Naive thymus-derived CD4-positive, alpha-beta T cell (primary cell): ENCODE data around the gene NRCAM. TPM values are rescaled to one million over a fixed set of nuclear protein-coding genes. Genes with fewer than 3 reads are reported as not detected.

Experiments
- ATAC-seq: fragments of 150-1000 bp; cut with Tn5 transposase; 2 replicates; pipeline ENCODE4 v1.10.0; 2021; ENCODE audit warnings: mild to moderate bottlenecking, moderate library complexity
- CTCF ChIA-PET: fragments of 350-600 bp; sonication (Branson Sonifier 250); formaldehyde crosslinking; loops from one replicate; lab custom pipeline; 2021; ENCODE audit warnings: antibody characterized with exemption; lab: Charles Lee
- POLR2A ChIA-PET: fragments of 350-600 bp; sonication (Branson Sonifier 250); formaldehyde crosslinking; loops from one replicate; lab custom pipeline; 2021; ENCODE audit warnings: antibody characterized with exemption, inconsistent platforms; lab: Charles Lee
- DNase-seq, 9 donors: peaks; one replicate each; pipeline versions ENCODE4 v3.0.0 to v3.0.0-alpha.2; 2020 to 2022; ENCODE audit warnings: mixed read lengths in 1 of 9
- H3K27ac ChIP-seq: one replicate; pipeline ENCODE4 v1.7.0; 2013; ENCODE audit warnings: mild to moderate bottlenecking, low read depth, low read length, moderate library complexity
- H3K27me3 ChIP-seq, 2 donors: one replicate each; pipeline ENCODE4 v1.7.0; 2013; ENCODE audit warnings: low read length in 2 of 2, mild to moderate bottlenecking in 2 of 2, moderate library complexity in 2 of 2; ENCODE audit not compliant: control insufficient read depth in 2 of 2, insufficient read depth in 2 of 2
- H3K36me3 ChIP-seq, 3 experiments: 1 replicate in 2 of 3; 2 replicates in 1 of 3; pipeline ENCODE4 v1.7.0; 2013; ENCODE audit warnings: low read length in 3 of 3, mild to moderate bottlenecking in 3 of 3, moderate library complexity in 1 of 3; ENCODE audit not compliant: insufficient read depth in 3 of 3, control insufficient read depth in 2 of 3
- H3K4me1 ChIP-seq, 2 donors: one replicate each; pipeline ENCODE4 v1.7.0; 2013; ENCODE audit warnings: low read length in 2 of 2, mild to moderate bottlenecking in 2 of 2, moderate library complexity in 1 of 2; ENCODE audit not compliant: control insufficient read depth in 2 of 2, insufficient read depth in 2 of 2
- H3K4me3 ChIP-seq: 2 replicates; pipeline ENCODE4 v1.7.0; 2013; ENCODE audit warnings: mild to moderate bottlenecking, low read length
- H3K9me3 ChIP-seq, 3 experiments: 1 replicate in 2 of 3; 2 replicates in 1 of 3; pipeline ENCODE4 v1.7.0; 2013; ENCODE audit warnings: low read length in 3 of 3; ENCODE audit not compliant: control insufficient read depth in 2 of 3
- H3K27ac Mint-ChIP-seq, 9 donors: one replicate each; pipeline ENCODE4 v1.8.0; 2020 to 2022; ENCODE audit warnings: mixed read lengths in 9 of 9, mild to moderate bottlenecking in 8 of 9, moderate library complexity in 5 of 9, inconsistent platforms in 2 of 9
- H3K27me3 Mint-ChIP-seq, 5 donors: one replicate each; pipeline ENCODE4 v1.8.0; 2021 to 2022; ENCODE audit warnings: mixed read lengths in 5 of 5, mild to moderate bottlenecking in 1 of 5
- H3K36me3 Mint-ChIP-seq, 5 donors: one replicate each; pipeline ENCODE4 v1.8.0; 2020 to 2022; ENCODE audit warnings: mixed read lengths in 5 of 5, mild to moderate bottlenecking in 3 of 5, inconsistent platforms in 1 of 5
- H3K4me1 Mint-ChIP-seq, 7 donors: one replicate each; pipeline ENCODE4 v1.8.0; 2020 to 2022; ENCODE audit warnings: mixed read lengths in 7 of 7, mild to moderate bottlenecking in 3 of 7, inconsistent platforms in 1 of 7
- H3K4me3 Mint-ChIP-seq, 10 donors: one replicate each; pipeline ENCODE4 v1.8.0; 2020 to 2022; ENCODE audit warnings: mild to moderate bottlenecking in 10 of 10, mixed read lengths in 10 of 10, moderate library complexity in 6 of 10, inconsistent platforms in 2 of 10
- H3K9me3 Mint-ChIP-seq, 11 donors: one replicate each; pipeline ENCODE4 v1.8.0; 2020 to 2022; ENCODE audit warnings: mixed read lengths in 11 of 11, mild to moderate bottlenecking in 4 of 11, inconsistent platforms in 1 of 11, moderate library complexity in 1 of 11
- intact Hi-C, 2 donors: fragments of 100-400 bp; cut with micrococcal nuclease; formaldehyde crosslinking; loops; one replicate each; pipeline ENCODE4 v1.15.1; 2023
- polyA plus RNA-seq, 2 donors: library from polyadenylated mRNA; unstranded; fragments of 300-500 nt; fragmentation: Illumina TruSeq; gene quantifications; one replicate each; pipeline ENCODE4 v1.2.3, GENCODE V29; 2021
- total RNA-seq, 6 experiments: library from RNA in 5 of 6; stranded (reverse) in 5 of 6; gene quantifications; 1 replicate in 5 of 6; 2 replicates in 1 of 6; pipeline ENCODE4 v1.2.3 and lab custom pipeline; 2021 to 2026

Gene NRCAM
- total and polyA plus RNA-seq, 7 experiments from 2014 or later: 2.1 to 13.6 (median 6.4) TPM; not detected in 1

GRCh38 chr7:108375668-108376067, 80.6 kb downstream of the NRCAM start:
- Histone ChIP-seq H3K27ac (no peak overlapping the region), H3K4me1 (no peaks in the 10 kb centered on the region), H3K9me3 (no peaks in the 10 kb centered on the region), H3K36me3 (no peaks in the 10 kb centered on the region), H3K27me3 (no peaks in the 10 kb centered on the region), H3K4me3 (no peak overlapping the region)
- ATAC-seq: no peak
- ChIA-PET CTCF (no interaction called here), POLR2A (no interaction called here)
- H3K36me3 Mint-ChIP-seq: peaks cover 0 to 4% (median 0%) of the 10 kb centered on the region in 5 donors
- peaks cover 0 to 5% (median 0%) of the 10 kb centered on the region in 11 donors for H3K9me3 Mint-ChIP-seq
- H3K4me1 Mint-ChIP-seq: peaks cover 0 to 2% (median 0%) of the 10 kb centered on the region in 7 donors
- H3K27ac Mint-ChIP-seq: no peak overlapping the region
- DNase-seq: no peak
- H3K4me3 Mint-ChIP-seq: no peak overlapping the region
- intact Hi-C loops: no loop called here
- H3K27me3 Mint-ChIP-seq: peaks cover 0 to 23% (median 7%) of the 10 kb centered on the region in 5 donors

GRCh38 chr7:108374899-108375298, 81.3 kb downstream of the NRCAM start:
- Mint-ChIP-seq H3K9me3 (peaks cover 0 to 5% (median 0%) of the 10 kb centered on the region in 11 donors), H3K27me3 (peaks cover 0 to 20% (median 7%) of the 10 kb centered on the region in 5 donors), H3K4me1 (no peaks in the 10 kb centered on the region), H3K36me3 (peaks cover 0 to 4% (median 0%) of the 10 kb centered on the region in 5 donors), H3K4me3 (no peak overlapping the region), H3K27ac (no peak overlapping the region)
- Histone ChIP-seq H3K4me3 (no peak overlapping the region), H3K9me3 (no peaks in the 10 kb centered on the region), H3K27ac (no peak overlapping the region), H3K36me3 (no peaks in the 10 kb centered on the region), H3K27me3 (no peaks in the 10 kb centered on the region), H3K4me1 (no peaks in the 10 kb centered on the region)
- ChIA-PET POLR2A (no interaction called here), CTCF (no interaction called here)
- intact Hi-C loops: no loop called here
- DNase-seq (no peak), ATAC-seq (no peak)

- Mint-ChIP-seq H3K4me1 (no peaks in the 10 kb centered on the region), H3K4me3 (no peak overlapping the region), H3K27ac (no peak overlapping the region), H3K36me3 (peaks cover 0 to 4% (median 0%) of the 10 kb centered on the region in 5 donors), H3K9me3 (peaks cover 0 to 5% (median 0%) of the 10 kb centered on the region in 11 donors), H3K27me3 (peaks cover 0 to 25% (median 7%) of the 10 kb centered on the region in 5 donors)
- no peak for ATAC-seq
- no peaks in the 10 kb centered on the region for H3K4me1 ChIP-seq
- ChIA-PET CTCF (no interaction called here), POLR2A (no interaction called here)
- H3K9me3 ChIP-seq: no peaks in the 10 kb centered on the region
- intact Hi-C loops: no loop called here
- no peaks in the 10 kb centered on the region for H3K27me3 ChIP-seq
- no peak for DNase-seq
- no peak overlapping the region for H3K4me3 ChIP-seq
- no peak overlapping the region for H3K27ac ChIP-seq
- H3K36me3 ChIP-seq: no peaks in the 10 kb centered on the region
Measured at GRCh38 chr7:108372618-108373017, 83.6 kb downstream of the NRCAM start.

- POLR2A ChIA-PET: no interaction called here
- intact Hi-C loops: no loop called here
- H3K36me3 Mint-ChIP-seq: peaks cover 0 to 4% (median 0%) of the 10 kb centered on the region in 5 donors
- Histone ChIP-seq H3K4me3 (no peak overlapping the region), H3K4me1 (no peaks in the 10 kb centered on the region), H3K36me3 (no peaks in the 10 kb centered on the region), H3K9me3 (no peaks in the 10 kb centered on the region), H3K27me3 (no peaks in the 10 kb centered on the region), H3K27ac (no peak overlapping the region)
- peaks cover 0 to 25% (median 10%) of the 10 kb centered on the region in 5 donors for H3K27me3 Mint-ChIP-seq
- H3K27ac Mint-ChIP-seq: no peak overlapping the region
- no peak for ATAC-seq
- no peak for DNase-seq
- CTCF ChIA-PET: no interaction called here
- no peaks in the 10 kb centered on the region for H3K4me1 Mint-ChIP-seq
- no peak overlapping the region for H3K4me3 Mint-ChIP-seq
- H3K9me3 Mint-ChIP-seq: peaks cover 0 to 5% (median 0%) of the 10 kb centered on the region in 11 donors
Measured at GRCh38 chr7:108370616-108371015, 85.6 kb downstream of the NRCAM start.

- Histone ChIP-seq H3K4me1 (no peaks in the 10 kb centered on the region), H3K27ac (no peak overlapping the region), H3K9me3 (no peaks in the 10 kb centered on the region), H3K27me3 (no peaks in the 10 kb centered on the region), H3K36me3 (no peaks in the 10 kb centered on the region), H3K4me3 (no peak overlapping the region)
- no peaks in the 10 kb centered on the region for H3K4me1 Mint-ChIP-seq
- no peak overlapping the region for H3K27ac Mint-ChIP-seq
- CTCF ChIA-PET: no interaction called here
- peaks cover 0 to 4% (median 0%) of the 10 kb centered on the region in 5 donors for H3K36me3 Mint-ChIP-seq
- no peak for ATAC-seq
- peaks cover 0 to 29% (median 10%) of the 10 kb centered on the region in 5 donors for H3K27me3 Mint-ChIP-seq
- no peak overlapping the region for H3K4me3 Mint-ChIP-seq
- POLR2A ChIA-PET: no interaction called here
- DNase-seq: no peak
- intact Hi-C loops: no loop called here
- H3K9me3 Mint-ChIP-seq: peaks cover 0 to 5% (median 0%) of the 10 kb centered on the region in 11 donors
Measured at GRCh38 chr7:108368466-108368865, 87.8 kb downstream of the NRCAM start.

GRCh38 chr7:108367946-108368345, 88.3 kb downstream of the NRCAM start:
- Histone ChIP-seq H3K4me3 (no peak overlapping the region), H3K36me3 (no peaks in the 10 kb centered on the region), H3K4me1 (no peaks in the 10 kb centered on the region), H3K27me3 (no peaks in the 10 kb centered on the region), H3K9me3 (no peaks in the 10 kb centered on the region), H3K27ac (no peak overlapping the region)
- H3K27ac Mint-ChIP-seq: no peak overlapping the region
- peaks cover 0 to 29% (median 10%) of the 10 kb centered on the region in 5 donors for H3K27me3 Mint-ChIP-seq
- ChIA-PET POLR2A (no interaction called here), CTCF (no interaction called here)
- peaks cover 0 to 4% (median 0%) of the 10 kb centered on the region in 5 donors for H3K36me3 Mint-ChIP-seq
- H3K4me3 Mint-ChIP-seq: no peak overlapping the region
- intact Hi-C loops: no loop called here
- H3K4me1 Mint-ChIP-seq: no peaks in the 10 kb centered on the region
- H3K9me3 Mint-ChIP-seq: peaks cover 0 to 5% (median 0%) of the 10 kb centered on the region in 11 donors
- DNase-seq: no peak
- ATAC-seq: no peak

- H3K4me1 Mint-ChIP-seq: no peaks in the 10 kb centered on the region
- peaks cover 0 to 4% (median 0%) of the 10 kb centered on the region in 5 donors for H3K36me3 Mint-ChIP-seq
- Histone ChIP-seq H3K27me3 (no peaks in the 10 kb centered on the region), H3K4me1 (no peaks in the 10 kb centered on the region), H3K27ac (no peak overlapping the region), H3K4me3 (no peak overlapping the region), H3K36me3 (no peaks in the 10 kb centered on the region), H3K9me3 (no peaks in the 10 kb centered on the region)
- ChIA-PET POLR2A (no interaction called here), CTCF (no interaction called here)
- DNase-seq (no peak), ATAC-seq (no peak)
- H3K9me3 Mint-ChIP-seq: peaks cover 0 to 5% (median 0%) of the 10 kb centered on the region in 11 donors
- H3K4me3 Mint-ChIP-seq: no peak overlapping the region
- no peak overlapping the region for H3K27ac Mint-ChIP-seq
- H3K27me3 Mint-ChIP-seq: peaks cover 0 to 28% (median 10%) of the 10 kb centered on the region in 5 donors
- intact Hi-C loops: no loop called here
Measured at GRCh38 chr7:108367314-108367713, 88.9 kb downstream of the NRCAM start.
